Prostate gland (tissue), 2 donors: ENCODE data around the gene SLC35F4. TPM values are rescaled to one million over a fixed set of nuclear protein-coding genes. Genes with fewer than 3 reads are reported as not detected.

ENCODE experiments used
- DNase-seq: peaks from one replicate; pipeline ENCODE4 v3.0.0-alpha.2; 2019; ENCODE audit warnings: low spot score
- H3K27ac ChIP-seq, 2 donors: fragments of 200-600 bp; sonication (generic); 2 replicates each; pipeline ENCODE4 v1.5.1; 2017 to 2019
- H3K27me3 ChIP-seq: fragments of 200-600 bp; sonication (generic); replicated peaks from 2 replicates; pipeline ENCODE4 v1.5.1; 2019; ENCODE audit not compliant: insufficient read depth
- H3K36me3 ChIP-seq, 2 donors: fragments of 200-600 bp; sonication (generic); 1 replicate in 1 of 2; 2 replicates in 1 of 2; pipeline versions ENCODE4 v1.5.1 to v1.8.1; 2017 to 2019
- H3K4me1 ChIP-seq: fragments of 200-600 bp; sonication (generic); replicated peaks from 2 replicates; pipeline ENCODE4 v1.5.1; 2019
- H3K4me3 ChIP-seq, 2 donors: fragments of 200-600 bp; sonication (generic); 2 replicates each; pipeline ENCODE4 v1.5.1; 2017 to 2019
- H3K9me3 ChIP-seq: fragments of 200-600 bp; sonication (generic); 2 replicates; pipeline ENCODE4 v1.5.1; 2017
- CTCF ChIP-seq, 4 experiments: fragments of 200-600 bp in 2 of 4; fragments of 450-650 bp in 2 of 4; sonication (generic) in 2 of 4; IDR thresholded peaks; 1 replicate in 3 of 4; 2 replicates in 1 of 4; pipeline ENCODE4 v1.5.1; 2016 to 2019; ENCODE audit warnings: antibody characterized with exemption in 4 of 4, mild to moderate bottlenecking in 2 of 4, moderate library complexity in 2 of 4
- POLR2A ChIP-seq: fragments of 450-650 bp; IDR thresholded peaks from one replicate; pipeline ENCODE4 v1.6.1; 2016; ENCODE audit warnings: antibody characterized with exemption, mild to moderate bottlenecking
- POLR2AphosphoS5 ChIP-seq: sonication (generic); formaldehyde crosslinking; IDR thresholded peaks from one replicate; pipeline ENCODE4 v1.6.1; 2017; ENCODE audit warnings: antibody characterized with exemption
- WGBS: methylation state at CpG from one replicate; pipeline ENCODE4 v1.1.5; 2018; 5-methylcytosine and 5-hydroxymethylcytosine counted together
- intact Hi-C: fragments of 100-400 bp; cut with DNase I; formaldehyde crosslinking; loops from one replicate; pipeline ENCODE4 v1.14.2; 2022
- total RNA-seq, 2 donors: library from RNA; depleted of rRNA; stranded (reverse); fragments of >200 nt; gene quantifications; one replicate each; pipeline ENCODE4 v1.1.0, GENCODE V29; 2016

SLC35F4 gene
- total RNA-seq, 2 donors from 2014 or later = 2.4 to 2.9 TPM

DNA sequence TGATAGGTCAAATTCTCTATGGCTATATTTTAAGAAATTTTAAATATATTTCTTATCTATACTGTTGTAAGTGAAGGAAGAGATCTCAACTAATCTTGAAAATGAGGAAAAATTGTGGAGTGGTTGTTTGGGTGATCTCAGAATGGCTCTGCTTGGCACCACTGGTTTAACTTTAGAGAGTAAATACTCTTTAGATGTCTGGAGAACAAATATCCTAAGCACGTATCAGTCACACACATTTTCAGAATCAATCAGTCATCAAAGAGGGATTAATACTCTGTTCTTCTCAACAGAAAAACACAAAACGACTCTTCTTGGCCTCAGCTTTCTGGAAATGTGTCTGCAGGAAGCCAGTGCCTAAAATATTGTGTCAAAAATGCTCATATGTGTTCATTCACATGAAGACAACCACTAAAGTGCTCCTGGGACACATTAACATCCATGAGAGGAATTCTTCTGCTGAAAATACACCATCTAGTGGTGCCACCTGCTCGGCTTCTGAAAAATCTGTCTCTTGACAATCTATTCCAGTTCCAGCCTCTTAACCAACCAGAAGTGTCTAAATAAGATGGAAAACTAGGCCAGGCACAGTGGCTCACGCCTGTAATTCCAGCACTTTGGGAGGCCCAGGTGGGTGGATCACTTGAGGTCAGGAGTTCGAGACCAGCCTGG is 291.1 kb downstream of the SLC35F4 start:
- WGBS = 74% methylated on average over 5 of the region's 5 CpGs
- Histone ChIP-seq H3K27ac (no peak overlapping the region), H3K9me3 (no peaks in the 10 kb centered on the region), H3K4me3 (no peak overlapping the region), H3K4me1 (no peaks in the 10 kb centered on the region), H3K36me3 (no peaks in the 10 kb centered on the region), H3K27me3 (no peaks in the 10 kb centered on the region)
- TF ChIP-seq CTCF (IDR thresholded peaks at IDR 0.05) (no peak), POLR2AphosphoS5 (no peak), POLR2A (no peak)
- no peak for DNase-seq
- intact Hi-C loops = no loop called here

GRCh38 chr14:57573173-57573572 is 292.7 kb downstream of the SLC35F4 start:
- Histone ChIP-seq H3K36me3 (no peaks in the 10 kb centered on the region), H3K27me3 (no peaks in the 10 kb centered on the region), H3K4me1 (no peaks in the 10 kb centered on the region), H3K4me3 (no peak overlapping the region), H3K9me3 (no peaks in the 10 kb centered on the region), H3K27ac (no peak overlapping the region)
- no peak for DNase-seq
- intact Hi-C loops = no loop called here
- TF ChIP-seq POLR2A (no peak), POLR2AphosphoS5 (no peak), CTCF (IDR thresholded peaks at IDR 0.05) (no peak)
- WGBS = 87% methylated on average over 3 of the region's 3 CpGs

- intact Hi-C loops = no loop called here
- WGBS = 81% methylated on average over 4 of the region's 4 CpGs
- TF ChIP-seq CTCF (IDR thresholded peaks at IDR 0.05) (no peak), POLR2A (no peak), POLR2AphosphoS5 (no peak)
Observed at GRCh38 chr14:57568554-57568953, 297.3 kb downstream of the SLC35F4 start.

DNA sequence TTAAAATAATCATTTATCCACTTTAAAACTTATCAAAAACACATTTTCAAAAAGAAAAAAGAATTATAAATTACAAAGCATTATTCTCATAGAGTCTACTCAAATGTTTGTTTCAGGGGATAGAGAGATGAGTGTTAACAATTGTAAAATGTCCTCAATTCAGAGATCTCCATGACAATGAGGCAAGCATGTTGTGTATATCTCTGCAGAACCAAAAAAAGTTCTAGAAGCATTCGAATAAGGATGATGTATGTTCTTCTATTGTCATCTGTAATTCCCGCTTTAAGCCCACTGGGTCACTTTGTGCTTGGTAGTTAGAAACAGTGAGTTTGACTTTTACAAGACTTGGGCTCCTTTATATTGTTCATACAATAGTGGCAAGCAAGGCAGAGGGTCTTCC is 298.7 kb downstream of the SLC35F4 start:
- TF ChIP-seq POLR2AphosphoS5 (no peak), POLR2A (no peak), CTCF (IDR thresholded peaks at IDR 0.05) (no peak)
- no peaks in the 10 kb centered on the region for H3K36me3 ChIP-seq
- no peaks in the 10 kb centered on the region for H3K9me3 ChIP-seq
- DNase-seq = no peak
- H3K27me3 ChIP-seq = no peaks in the 10 kb centered on the region
- no peak overlapping the region for H3K4me3 ChIP-seq
- no peaks in the 10 kb centered on the region for H3K4me1 ChIP-seq
- no peak overlapping the region for H3K27ac ChIP-seq
- 93% methylated on average over 2 of the region's 2 CpGs for WGBS
- intact Hi-C loops = no loop called here

More at GRCh38 chr14:57568554-57568953, 297.3 kb downstream of the SLC35F4 start:
- Histone ChIP-seq H3K27ac (no peak overlapping the region), H3K36me3 (no peaks in the 10 kb centered on the region), H3K9me3 (no peaks in the 10 kb centered on the region), H3K4me1 (no peaks in the 10 kb centered on the region), H3K27me3 (no peaks in the 10 kb centered on the region), H3K4me3 (no peak overlapping the region)
- no peak for DNase-seq

GRCh38 chr14:57560681-57561080 is 305.2 kb downstream of the SLC35F4 start:
- Histone ChIP-seq H3K27ac (no peak overlapping the region), H3K4me1 (no peaks in the 10 kb centered on the region), H3K27me3 (no peaks in the 10 kb centered on the region), H3K4me3 (no peak overlapping the region), H3K9me3 (no peaks in the 10 kb centered on the region), H3K36me3 (no peaks in the 10 kb centered on the region)
- WGBS = 92% methylated on average over 3 of the region's 3 CpGs
- no peak for TF ChIP-seq POLR2AphosphoS5
- no peak for TF ChIP-seq CTCF (IDR thresholded peaks at IDR 0.05)
- no peak for DNase-seq
- intact Hi-C loops = no loop called here
